Adrenal gland (tissue), 12 donors: Measurements from ENCODE around the gene ATN1. TPM values are rescaled to one million over a fixed set of nuclear protein-coding genes. Genes with fewer than 3 reads are reported as not detected.
A peak's percentile ranks its signal among the peaks of the same experiment; 100 is the strongest.

Experiments used
- DNase-seq, 7 donors: peaks; one replicate each; pipeline ENCODE4 v3.0.0-alpha.2; 2019 to 2020
- H3K27ac ChIP-seq, 5 donors: fragments of 200-600 bp; sonication (generic) in 4 of 5; 1 replicate in 3 of 5; 2 replicates in 2 of 5; pipeline versions ENCODE4 v1.5.1 to v1.8.0; 2016 to 2020; ENCODE audit warnings: mild to moderate bottlenecking in 1 of 5
- H3K27me3 ChIP-seq: fragments of 200-600 bp; 2 replicates; pipeline ENCODE4 v1.8.0; 2021
- H3K36me3 ChIP-seq, 2 donors: fragments of 200-600 bp; replicated peaks in 1 of 2; 1 replicate in 1 of 2; 2 replicates in 1 of 2; pipeline versions ENCODE4 v1.5.1 to v1.8.0; 2018 to 2022
- H3K4me1 ChIP-seq, 2 donors: fragments of 200-600 bp; replicated peaks in 1 of 2; 1 replicate in 1 of 2; 2 replicates in 1 of 2; pipeline versions ENCODE4 v1.5.1 to v1.8.0; 2018 to 2021
- H3K4me3 ChIP-seq, 4 donors: fragments of 200-600 bp; sonication (generic) in 3 of 4; one replicate each; pipeline ENCODE4 v1.5.1; 2016 to 2018
- H3K9me3 ChIP-seq, 3 donors: fragments of 200-600 bp; sonication (generic) in 1 of 3; replicated peaks in 1 of 3; 1 replicate in 2 of 3; 2 replicates in 1 of 3; pipeline versions ENCODE4 v1.5.1 to v1.8.0; 2016 to 2021
- CTCF ChIP-seq, 6 experiments: fragments of 450-650 bp in 4 of 6; fragments of 200-600 bp in 2 of 6; sonication (generic) in 1 of 6; IDR thresholded peaks; 1 replicate in 5 of 6; 2 replicates in 1 of 6; pipeline versions ENCODE4 v1.5.1 to v1.8.0; 2016 to 2021; ENCODE audit warnings: antibody characterized with exemption in 6 of 6, mild to moderate bottlenecking in 2 of 6, moderate library complexity in 1 of 6
- POLR2A ChIP-seq, 2 donors: fragments of 450-650 bp; IDR thresholded peaks; one replicate each; pipeline ENCODE4 v1.6.1; 2017; ENCODE audit warnings: antibody characterized with exemption in 2 of 2, mild to moderate bottlenecking in 2 of 2, moderate library complexity in 1 of 2
- WGBS, 4 donors: extraction: QIAGEN DNeasy Blood & Tissue Kit in 2 of 4; methylation state at CpG; one replicate each; pipeline versions ENCODE4 v1.1.5 to v1.1.7; 2013 to 2017; 5-methylcytosine and 5-hydroxymethylcytosine counted together
- intact Hi-C, 2 donors: fragments of 100-400 bp; cut with DNase I; formaldehyde crosslinking; loops; one replicate each; pipeline versions ENCODE4 v1.14.1 to v1.15.0; 2022 to 2023
- polyA plus RNA-seq, 3 donors: library from polyadenylated mRNA; stranded (reverse); fragments of 200-250 nt in 2 of 3; fragments of 350-450 nt in 1 of 3; fragmentation: Illumina TruSeq in 1 of 3; extraction: RNeasy Lipid Tissue Mini Kit (QIAGEN cat#74804) in 1 of 3; gene quantifications; one replicate each; pipeline ENCODE4 v1.2.3, GENCODE V29; 2013 to 2014
- total RNA-seq, 9 donors: library from RNA; depleted of rRNA in 4 of 9; stranded (reverse); fragments of >200 nt in 4 of 9; fragments of 120-200 nt in 1 of 9; fragmentation: NEBNext Ultra II Directional in 1 of 9; extraction: Animal tissue kit (Norgen Biotek cat#: 25700) in 1 of 9; gene quantifications; one replicate each; pipeline versions ENCODE4 v1.1.0 to v1.2.4, GENCODE V29; 2013 to 2023
- donor health status: healthy with polysubstance abuse.
- donor health status: Bipolar disorder and iron deficiency.
- donor health status: DM: yes; HTN: yes; CAD: no.
- donor health status: DM: no; HTN: no; CAD: no.
- donor health status: DM: no; HTN: no; CAD: no.
- donor health status: DM: yes; HTN: yes; CAD: no.

ATN1 gene
- total and polyA plus RNA-seq, 12 donors: 8.8 to 482 (median 110) TPM

- Histone ChIP-seq H3K27ac (no peak overlapping the region), H3K9me3 (no peaks in the 10 kb centered on the region), H3K27me3 (no peaks in the 10 kb centered on the region), H3K4me3 (no peak overlapping the region), H3K4me1 (peaks cover 25 to 29% of the 10 kb centered on the region in 2 donors), H3K36me3 (peaks cover 0 to 4% of the 10 kb centered on the region in 2 donors)
- WGBS, 4 donors: 61 to 72% (median 65%) methylated on average over 7 of the region's 7 CpGs
- intact Hi-C loops: no loop called here
- TF ChIP-seq CTCF (IDR thresholded peaks at IDR 0.05) (no peak), POLR2A (IDR thresholded peaks at IDR 0.05) (no peak)
- DNase-seq: no peak
Observed at GRCh38 chr12:6921539-6921938, 6.2 kb upstream of the ATN1 start.

- no peaks in the 10 kb centered on the region for H3K27me3 ChIP-seq
- WGBS, 4 donors: 76 to 88% (median 80%) methylated on average over 9 of the region's 9 CpGs
- H3K27ac ChIP-seq: no peak overlapping the region
- no peak for DNase-seq
- no peaks in the 10 kb centered on the region for H3K9me3 ChIP-seq
- no peaks in the 10 kb centered on the region for H3K36me3 ChIP-seq
- intact Hi-C loops: no loop called here
- H3K4me3 ChIP-seq: no peak overlapping the region
- H3K4me1 ChIP-seq: peaks cover 33 to 36% of the 10 kb centered on the region in 2 donors
- TF ChIP-seq POLR2A (IDR thresholded peaks at IDR 0.05) (no peak), CTCF (IDR thresholded peaks at IDR 0.05) (no peak)
Observed at GRCh38 chr12:6921996-6922946, 5.5 kb upstream of the ATN1 start.

- DNase-seq: no peak
- Histone ChIP-seq H3K36me3 (no peaks in the 10 kb centered on the region), H3K27ac (no peak overlapping the region), H3K4me1 (peaks cover 34 to 36% of the 10 kb centered on the region in 2 donors), H3K4me3 (no peak overlapping the region), H3K9me3 (no peaks in the 10 kb centered on the region), H3K27me3 (no peaks in the 10 kb centered on the region)
- TF ChIP-seq CTCF (IDR thresholded peaks at IDR 0.05): no peak
- no peak for TF ChIP-seq POLR2A (IDR thresholded peaks at IDR 0.05)
- intact Hi-C loops: no loop called here
- 74 to 84% (median 78%) methylated on average over 10 of the region's 10 CpGs for WGBS, 4 donors
Observed at GRCh38 chr12:6923003-6923732, 4.6 kb upstream of the ATN1 start.

GRCh38 chr12:6923851-6924250 is 3.9 kb upstream of the ATN1 start:
- Histone ChIP-seq H3K27me3 (no peaks in the 10 kb centered on the region), H3K36me3 (no peaks in the 10 kb centered on the region), H3K9me3 (no peaks in the 10 kb centered on the region), H3K27ac (peak overlapping the region in 2 of 5 donors; percentile 96 to 98), H3K4me1 (peaks cover 34 to 36% of the 10 kb centered on the region in 2 donors), H3K4me3 (no peak overlapping the region)
- no peak for TF ChIP-seq POLR2A (IDR thresholded peaks at IDR 0.05)
- TF ChIP-seq CTCF (IDR thresholded peaks at IDR 0.05): no peak
- peak in 1 of 7 donors; percentile 65 for DNase-seq
- WGBS, 4 donors: 34 to 45% (median 43%) methylated on average over 6 of the region's 6 CpGs
- intact Hi-C loops: no loop called here
